ENCODE results near the gene ATP11C. TPM values are rescaled to one million over a fixed set of nuclear protein-coding genes. Genes with fewer than 3 reads are reported as not detected.
A peak's percentile ranks its signal among the peaks of the same experiment; 100 is the strongest.

The ATP11C gene
- total and polyA plus RNA-seq, 2 of the 4 experiments (the other 2 are of a cell fraction) = 19.3 to 40.0 TPM

- Histone ChIP-seq H3K18ac (ENCODE audit: low read depth, low read length) (no peak overlapping the region), H2BK120ac (ENCODE audit: low read depth, low read length) (no peak overlapping the region), H3K36me3 (ENCODE audit: control insufficient read depth, insufficient read depth, low read length) (peaks cover 4% of the 10 kb centered on the region), H4K20me1 (ENCODE audit: insufficient read depth, low read length) (no peaks in the 10 kb centered on the region), H2AK5ac (ENCODE audit: low read depth, low read length) (no peak overlapping the region), H3K56ac (ENCODE audit: extremely low read depth, insufficient read depth, low read length) (no peak overlapping the region), H3K27me3 (ENCODE audit: control insufficient read depth, insufficient read depth, low read length) (no peaks in the 10 kb centered on the region), H2BK15ac (ENCODE audit: low read depth, low read length) (no peak overlapping the region), H3K23ac (ENCODE audit: low read depth, low read length) (no peak overlapping the region), H4K5ac (ENCODE audit: low read depth, low read length) (no peak overlapping the region), H2BK5ac (ENCODE audit: low read depth, low read length, poor library complexity, severe bottlenecking) (no peak overlapping the region), H3K9me3 (ENCODE audit: control insufficient read depth, insufficient read depth, low read length) (no peaks in the 10 kb centered on the region), H3K9me1 (ENCODE audit: insufficient read depth, low read length) (no peaks in the 10 kb centered on the region), H2BK20ac (ENCODE audit: low read depth, low read length) (no peak overlapping the region), H3K4ac (ENCODE audit: low read depth, low read length) (no peak overlapping the region), H3K79me1 (ENCODE audit: low read depth in 1 of 2, low read length in 2 of 2) (no peaks in the 10 kb centered on the region), H4K91ac (ENCODE audit: insufficient read depth, low read depth, low read length) (no peak overlapping the region), H2AFZ (replicated peaks; ENCODE audit: low read length, poor library complexity) (no peak overlapping the region), H3K4me2 (ENCODE audit: low read depth, low read length) (no peak overlapping the region), H3K27ac (ENCODE audit: insufficient read depth, low read length) (no peak overlapping the region), H2AK9ac (replicated peaks; ENCODE audit: low read depth, low read length, poor library complexity) (no peak overlapping the region), H3K9ac (ENCODE audit: low read depth, low read length) (no peak overlapping the region), H3K14ac (replicated peaks; ENCODE audit: low read depth, low read length) (no peak overlapping the region), H4K8ac (ENCODE audit: low read depth in 2 of 2, low read length in 2 of 2) (no peak overlapping the region), H3K4me3 (ENCODE audit: insufficient read depth, low read depth, low read length) (no peak overlapping the region), H3K4me1 (ENCODE audit: control insufficient read depth, insufficient read depth, low read length) (no peaks in the 10 kb centered on the region)
- TF ChIP-seq NFE2L2 (IDR thresholded peaks at IDR 0.05; ENCODE audit: low read depth, low read length) = no peak
- TF ChIP-seq MAFK (IDR thresholded peaks at IDR 0.05; ENCODE audit: low read depth, low read length) = peak; percentile 36; the same call in 1 of the 2 replicates
- dilution Hi-C loops (cut with HindIII; ENCODE audit: low sequenced_read_pairs, unreplicated experiment) = no loop called here
- in situ Hi-C loops (cut with MboI; ENCODE audit: low sequenced_read_pairs) = no loop called here
- no CpG with 5 or more reads among the region's 3 CpGs for WGBS, 2 experiments (ENCODE audit: extremely low coverage in 2 of 2, insufficient read length in 1 of 2)
- intact Hi-C loops (cut with micrococcal nuclease) = no loop called here
- ChIA-PET CTCF (no interaction called here), POLR2A (ENCODE audit: unreplicated experiment) (no interaction called here)
- ATAC-seq (ENCODE audit: low read depth) (no peak), DNase-seq (no peak)
- no TSS peak for BruUV-seq (replicated peaks)
These were observed 149.8 kb downstream of the ATP11C start for GRCh38 chrX:139783030-139783429.
